ENCODE data around the gene HOXA7.

- TF ChIP-seq, protein P1, sequence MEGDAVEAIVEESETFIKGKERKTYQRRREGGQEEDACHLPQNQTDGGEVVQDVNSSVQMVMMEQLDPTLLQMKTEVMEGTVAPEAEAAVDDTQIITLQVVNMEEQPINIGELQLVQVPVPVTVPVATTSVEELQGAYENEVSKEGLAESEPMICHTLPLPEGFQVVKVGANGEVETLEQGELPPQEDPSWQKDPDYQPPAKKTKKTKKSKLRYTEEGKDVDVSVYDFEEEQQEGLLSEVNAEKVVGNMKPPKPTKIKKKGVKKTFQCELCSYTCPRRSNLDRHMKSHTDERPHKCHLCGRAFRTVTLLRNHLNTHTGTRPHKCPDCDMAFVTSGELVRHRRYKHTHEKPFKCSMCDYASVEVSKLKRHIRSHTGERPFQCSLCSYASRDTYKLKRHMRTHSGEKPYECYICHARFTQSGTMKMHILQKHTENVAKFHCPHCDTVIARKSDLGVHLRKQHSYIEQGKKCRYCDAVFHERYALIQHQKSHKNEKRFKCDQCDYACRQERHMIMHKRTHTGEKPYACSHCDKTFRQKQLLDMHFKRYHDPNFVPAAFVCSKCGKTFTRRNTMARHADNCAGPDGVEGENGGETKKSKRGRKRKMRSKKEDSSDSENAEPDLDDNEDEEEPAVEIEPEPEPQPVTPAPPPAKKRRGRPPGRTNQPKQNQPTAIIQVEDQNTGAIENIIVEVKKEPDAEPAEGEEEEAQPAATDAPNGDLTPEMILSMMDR (IDR thresholded peaks at IDR 0.05): no peak
- no peak for TF ChIP-seq POLR2A (IDR thresholded peaks at IDR 0.05)
Measured at GRCh38 chr7:27181795-27182275, 25.4 kb upstream of the HOXA7 start.

Measured in Peyer's patch (tissue), 4 donors.